GM19467 (cell line): ENCODE measurements around the gene IGDCC3.

Source experiments
- ATAC-seq: cut with Tn5 transposase; IDR thresholded peaks from one replicate; pipeline ENCODE4 v1.9.1; 2021; ENCODE audit warnings: mild to moderate bottlenecking, moderate library complexity; ENCODE audit not compliant: unreplicated experiment

The IGDCC3 gene

DNA sequence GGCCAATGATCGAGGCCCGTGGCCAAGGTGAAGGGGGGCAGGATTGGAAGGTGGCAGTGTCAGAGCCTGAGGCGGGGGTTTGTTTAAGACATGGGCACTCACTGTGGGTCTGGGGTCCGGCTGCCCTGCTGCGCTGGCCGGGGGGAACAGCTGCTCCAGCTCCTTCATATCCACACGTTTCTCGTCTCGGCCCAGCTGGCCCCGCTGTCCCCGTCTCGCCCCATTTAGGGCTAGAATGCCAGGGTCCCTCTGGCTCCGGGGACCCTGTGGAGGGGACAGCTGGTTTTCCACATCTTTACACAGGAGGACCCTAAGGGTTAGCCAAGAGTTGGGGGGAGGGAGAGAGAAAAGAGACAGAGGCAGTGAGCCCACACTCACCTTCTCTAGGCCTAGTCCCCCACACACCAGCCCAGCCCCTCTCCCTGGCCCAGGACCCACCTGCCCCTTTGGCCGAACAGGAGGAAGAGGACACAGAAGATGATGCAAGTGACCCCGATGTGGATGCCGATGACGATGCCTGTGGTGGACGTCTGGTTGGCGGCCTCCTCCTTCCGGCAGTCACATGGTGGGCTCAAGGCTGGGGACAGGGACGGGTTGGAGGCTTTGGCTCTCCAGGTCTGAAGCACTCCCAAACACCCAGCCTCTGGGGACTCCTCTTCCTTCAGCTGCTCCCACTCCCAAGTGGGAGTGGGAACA, 48.4 kb downstream of the IGDCC3 start:
- ATAC-seq = no peak

DNA sequence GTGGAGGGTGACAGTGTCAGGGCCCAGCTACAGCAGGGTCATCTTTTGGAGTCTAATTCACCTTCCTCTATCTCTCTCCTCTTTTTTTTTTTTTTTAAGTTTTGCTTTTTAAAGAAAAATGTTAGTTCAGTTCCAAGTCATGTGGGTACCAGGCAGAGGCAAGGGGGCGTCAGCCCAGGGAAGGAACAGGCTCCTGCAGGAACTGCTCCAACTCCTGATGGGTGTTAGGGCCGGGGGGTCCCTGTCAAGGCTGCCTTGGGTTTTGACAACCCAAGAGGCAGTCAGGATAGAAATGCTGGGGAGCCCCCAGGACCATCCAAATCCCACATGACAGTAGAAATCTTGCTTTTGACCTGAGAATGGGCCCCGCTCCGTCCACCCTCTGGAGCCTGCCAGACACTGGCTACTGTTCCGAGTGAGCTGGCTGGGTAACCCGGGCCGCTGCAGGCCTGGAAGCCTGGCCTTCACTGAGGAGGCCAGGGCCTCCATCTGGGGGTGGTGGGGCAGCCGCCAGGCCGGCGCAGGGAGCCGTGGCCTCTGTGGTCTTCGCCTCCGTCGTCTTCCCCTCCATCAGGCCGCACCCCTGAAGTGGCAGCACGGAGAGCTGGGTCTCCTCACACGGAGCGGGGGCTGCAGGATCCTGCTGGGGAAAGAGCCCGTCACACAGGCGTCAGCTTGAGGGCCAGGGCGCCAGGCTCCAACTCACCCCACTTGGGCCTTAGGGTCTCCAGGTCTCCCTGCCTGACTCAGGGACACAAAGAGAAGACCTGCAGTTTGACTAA, 49.1 kb downstream of the IGDCC3 start:
- no peak for ATAC-seq

DNA sequence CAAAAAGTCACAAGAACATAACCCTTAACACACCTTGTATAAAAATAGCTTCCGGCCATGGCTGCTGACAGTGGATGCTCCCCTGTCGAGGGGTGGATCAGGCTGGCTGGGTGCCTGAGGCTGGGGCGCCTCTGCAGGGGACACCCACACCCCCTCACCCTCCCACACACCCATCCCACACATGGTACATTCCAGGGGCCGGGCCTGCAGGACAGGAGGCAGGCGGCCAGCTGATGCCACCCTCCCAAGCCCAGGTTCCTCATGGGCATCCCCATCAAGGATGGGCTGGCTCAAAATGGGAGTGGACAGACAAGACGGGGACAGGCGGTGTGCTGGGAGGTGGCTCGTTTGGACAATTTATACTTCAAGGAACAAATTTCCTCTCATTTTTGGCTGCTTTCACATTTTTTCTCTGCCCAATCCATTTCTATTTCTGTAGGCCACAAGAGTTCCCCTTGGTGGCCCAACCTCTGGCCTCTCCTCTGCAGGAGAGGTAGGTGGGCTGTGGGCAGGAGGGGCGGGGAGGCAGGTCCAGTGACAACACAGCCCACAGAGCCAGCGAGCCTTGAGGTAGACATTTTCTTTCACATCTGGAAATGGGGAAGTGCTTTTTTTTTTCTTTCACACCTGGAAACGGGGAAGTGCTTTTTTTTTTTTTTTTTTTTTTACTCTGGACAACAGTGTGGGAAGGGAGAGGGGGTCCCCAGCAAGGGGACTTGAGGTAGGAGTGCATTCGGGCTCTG, 50.0 kb downstream of the IGDCC3 start:
- no peak for ATAC-seq

GRCh38 chr15:65326818-65327217, 51.0 kb downstream of the IGDCC3 start:
- ATAC-seq = no peak

GRCh38 chr15:65326117-65326526, 51.7 kb downstream of the IGDCC3 start:
- ATAC-seq = no peak

GRCh38 chr15:65323071-65323511, 54.7 kb downstream of the IGDCC3 start:
- no peak for ATAC-seq

DNA sequence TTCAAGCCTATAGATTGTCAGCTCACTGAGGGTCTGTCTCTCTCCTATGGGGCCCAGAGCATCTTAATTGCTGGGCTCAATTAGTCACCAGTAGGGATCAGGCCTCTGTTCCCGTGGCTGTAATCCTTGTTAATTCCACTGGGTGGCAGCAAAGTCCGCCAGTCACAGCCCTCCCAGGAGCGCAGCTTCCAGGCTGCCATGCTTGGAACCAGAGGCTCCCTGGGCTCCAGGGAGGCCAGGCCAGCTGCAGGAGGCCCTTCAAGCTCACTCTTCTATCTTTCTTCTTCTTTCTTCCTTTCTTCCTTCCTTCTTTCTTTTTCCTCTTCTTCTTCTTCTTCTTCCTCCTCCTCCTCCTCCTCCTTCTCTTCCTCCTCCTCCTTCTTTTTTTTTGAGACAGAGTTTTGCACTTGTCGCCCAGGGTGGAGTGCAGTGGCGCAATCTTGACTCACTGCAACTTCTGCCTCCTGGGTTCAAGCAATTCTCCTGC, 58.9 kb downstream of the IGDCC3 start:
- no peak for ATAC-seq

GRCh38 chr15:65312400-65312916, 65.3 kb downstream of the IGDCC3 start:
- no peak for ATAC-seq

- ATAC-seq = no peak
Measured at GRCh38 chr15:65311760-65312159, 66.0 kb downstream of the IGDCC3 start.

DNA sequence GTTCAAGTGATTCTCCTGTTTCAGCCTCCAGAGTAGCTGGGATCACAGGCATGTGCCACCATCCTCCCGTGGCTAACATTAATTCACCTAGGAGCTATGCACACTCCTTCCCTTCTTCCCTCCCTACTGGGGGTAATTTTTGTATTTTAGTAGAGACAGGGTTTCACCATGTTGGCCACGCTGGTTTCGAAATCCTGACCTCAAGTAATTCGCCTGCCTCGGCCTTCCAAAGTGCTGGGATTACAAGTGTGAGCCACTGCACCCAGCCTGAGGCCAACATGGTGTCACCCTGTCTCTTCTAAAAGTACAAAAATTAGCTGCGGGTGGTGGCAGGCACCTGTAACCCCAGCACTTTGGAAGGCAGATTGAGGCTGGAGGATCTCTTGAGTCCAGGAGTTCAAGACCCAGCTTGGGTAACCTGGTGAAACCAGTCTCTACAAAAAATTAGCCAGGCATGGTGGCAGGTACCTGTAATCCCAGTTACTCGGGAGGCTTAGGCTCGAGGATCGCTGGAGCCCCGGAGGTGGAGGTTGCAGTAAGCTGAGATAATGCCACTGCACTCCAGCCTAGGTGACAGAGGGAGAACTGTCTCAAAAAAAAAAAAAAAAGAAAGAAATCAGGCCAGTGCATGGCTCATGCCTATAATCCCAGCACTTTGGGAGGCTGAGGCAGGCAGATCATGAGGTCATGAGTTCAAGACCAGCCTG, 67.2 kb downstream of the IGDCC3 start:
- ATAC-seq = no peak

GRCh38 chr15:65309882-65310418, 67.9 kb downstream of the IGDCC3 start:
- no peak for ATAC-seq

- no peak for ATAC-seq
Measured at GRCh38 chr15:65307978-65308377, 69.8 kb downstream of the IGDCC3 start.

DNA sequence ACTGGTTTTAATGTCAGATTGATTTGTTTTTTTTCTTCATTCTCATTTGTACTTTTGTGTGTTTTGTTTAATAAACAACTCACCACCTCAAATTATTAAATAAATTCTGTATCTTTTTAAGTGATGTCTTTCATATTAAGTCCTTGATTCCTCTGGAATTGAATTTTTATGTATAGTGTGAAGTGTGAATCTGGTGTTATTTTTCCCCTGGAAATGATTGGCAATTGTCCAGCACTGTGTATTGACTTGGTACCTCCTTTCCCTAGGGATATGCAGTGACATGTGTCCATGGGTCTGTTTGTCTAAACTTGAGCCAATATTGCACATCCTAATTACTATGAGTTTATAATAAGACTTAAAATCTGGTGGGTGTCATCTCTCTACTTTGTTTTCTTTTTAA, 71.3 kb downstream of the IGDCC3 start:
- ATAC-seq = no peak

GRCh38 chr15:65305776-65306175, 72.0 kb downstream of the IGDCC3 start:
- ATAC-seq = no peak

DNA sequence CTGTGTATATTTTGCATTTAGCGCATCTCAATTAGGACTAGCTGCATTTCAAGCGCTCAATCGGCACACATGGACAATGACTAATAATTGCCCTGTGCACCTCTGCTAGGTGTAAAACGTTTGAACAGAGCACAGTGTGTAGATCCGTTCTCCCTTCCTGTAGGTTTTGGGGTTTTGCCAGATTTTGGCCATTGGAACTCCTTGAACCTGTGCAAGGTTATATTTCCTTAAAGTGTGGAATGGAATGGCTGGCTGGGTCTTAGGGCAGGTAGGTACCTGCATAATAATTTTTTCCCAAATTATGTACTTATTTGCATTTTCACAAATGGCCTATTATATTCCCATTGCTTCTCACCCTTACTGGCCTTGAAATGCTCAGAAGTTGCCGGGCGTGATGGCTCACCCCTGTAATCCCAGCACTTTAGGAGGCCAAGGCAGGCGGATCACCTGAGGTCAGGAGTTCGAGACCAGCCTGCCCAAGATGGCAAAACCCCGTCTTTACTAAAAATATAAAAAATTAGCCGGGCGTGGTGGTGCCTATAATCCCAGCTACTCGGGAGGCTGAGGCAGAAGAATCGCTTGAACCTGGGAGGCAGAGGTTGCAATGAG, 72.5 kb downstream of the IGDCC3 start:
- no peak for ATAC-seq

DNA sequence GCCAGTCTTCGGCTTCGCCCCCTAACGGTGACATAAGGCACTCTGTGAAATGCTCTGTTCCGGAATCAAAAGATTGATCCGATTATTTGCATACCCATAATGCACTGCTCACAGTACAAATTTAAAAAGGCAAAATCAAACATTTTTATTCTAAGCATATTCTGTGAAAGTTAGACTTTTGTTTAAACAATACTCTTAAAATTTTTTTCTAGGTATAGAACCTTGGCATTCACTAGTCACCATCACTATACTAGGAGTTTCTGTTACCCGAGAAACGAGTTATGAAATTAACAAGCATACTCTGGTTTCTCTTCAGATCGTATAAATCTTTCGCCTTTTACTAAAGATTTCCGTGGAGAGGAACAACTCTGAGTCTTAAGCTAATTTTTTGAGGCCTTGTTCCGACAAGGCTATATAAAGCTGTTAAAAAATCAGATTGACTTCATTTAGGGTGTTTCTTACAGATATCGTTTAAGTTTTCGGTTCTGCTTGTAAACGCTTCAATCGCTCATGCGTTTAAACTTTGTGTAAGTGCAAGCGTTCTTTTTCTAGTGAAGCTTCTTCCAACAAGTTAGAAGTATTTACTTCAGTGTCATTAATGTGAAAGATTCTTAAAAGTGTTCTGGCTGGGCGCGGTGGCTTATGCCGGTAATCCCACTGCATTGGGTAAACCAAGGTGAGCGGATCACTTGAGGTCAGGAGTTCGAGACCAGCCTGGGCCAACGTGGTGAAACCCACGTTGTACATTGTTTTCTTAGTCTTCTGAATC, 73.2 kb downstream of the IGDCC3 start, which contains the start of gene RNU5B-1:
RNU5B-1 (plus strand) TSS at position 297 of the 769 bp plus-strand sequence.
- ATAC-seq = peak; percentile 61

GRCh38 chr15:65303687-65304380, 74.0 kb downstream of the IGDCC3 start:
- peak; percentile 2 for ATAC-seq

- no peak for ATAC-seq
Measured at GRCh38 chr15:65302061-65302460, 75.7 kb downstream of the IGDCC3 start.
